OCI-LY1 (cell line): ENCODE measurements around the gene CYGB.
A peak's percentile ranks its signal among the peaks of the same experiment; 100 is the strongest.

Experiments
- H2AFZ ChIP-seq: fragments of 200-600 bp; sonication (generic), shearing (Covaris generic); 2 replicates; pipeline ENCODE4 v1.6.0; 2014; ENCODE audit warnings: antibody characterized with exemption, mild to moderate bottlenecking, low read length
- H3F3A ChIP-seq: fragments of 200-600 bp; sonication (generic), shearing (Covaris generic); 2 replicates; pipeline ENCODE4 v1.6.0; 2014; ENCODE audit warnings: mild to moderate bottlenecking, antibody characterized with exemption, low read length, moderate library complexity; ENCODE audit not compliant: insufficient read depth
- H3K27ac ChIP-seq: fragments of 200-600 bp; sonication (generic); 2 replicates; pipeline ENCODE4 v1.5.1; 2014; ENCODE audit warnings: low read length, mixed run types, mild to moderate bottlenecking, low read depth; ENCODE audit not compliant: poor library complexity, severe bottlenecking
- H3K27me3 ChIP-seq: fragments of 200-600 bp; sonication (generic); 2 replicates; pipeline ENCODE4 v1.6.0; 2014; ENCODE audit warnings: antibody characterized with exemption, mild to moderate bottlenecking, low read length, moderate library complexity; ENCODE audit not compliant: insufficient read depth
- H3K36me3 ChIP-seq: fragments of 200-600 bp; sonication (generic); 2 replicates; pipeline ENCODE4 v1.6.1; 2014; ENCODE audit warnings: mild to moderate bottlenecking, antibody characterized with exemption, low read length, moderate library complexity, mixed read lengths; ENCODE audit not compliant: insufficient read depth
- H3K4me1 ChIP-seq: fragments of 200-600 bp; sonication (generic); 2 replicates; pipeline ENCODE4 v1.5.1; 2014; ENCODE audit warnings: mild to moderate bottlenecking, low read length, moderate library complexity; ENCODE audit not compliant: insufficient read depth, severe bottlenecking
- H3K4me2 ChIP-seq: fragments of 200-600 bp; sonication (generic), shearing (Covaris generic); 2 replicates; pipeline ENCODE4 v1.6.1; 2014; ENCODE audit warnings: low read length
- H3K4me3 ChIP-seq: fragments of 200-600 bp; sonication (generic); 2 replicates; pipeline ENCODE4 v1.5.1; 2014; ENCODE audit warnings: low read length, low read depth, mild to moderate bottlenecking, mixed read lengths; ENCODE audit not compliant: poor library complexity, severe bottlenecking
- H3K79me2 ChIP-seq: fragments of 200-600 bp; shearing (Covaris generic); 2 replicates; pipeline ENCODE4 v1.6.1; 2016; ENCODE audit warnings: mixed run types, low read length, mixed read lengths; ENCODE audit not compliant: insufficient read depth
- H3K9ac ChIP-seq: fragments of 200-600 bp; sonication (generic), shearing (Covaris generic); 2 replicates; pipeline ENCODE4 v1.6.1; 2014; ENCODE audit warnings: mild to moderate bottlenecking, low read length, mixed read lengths
- H3K9me2 ChIP-seq: fragments of 200-600 bp; sonication (generic), shearing (Covaris generic); 2 replicates; pipeline ENCODE4 v1.6.1; 2014; ENCODE audit warnings: low read depth, mild to moderate bottlenecking, low read length, mixed read lengths
- H3K9me3 ChIP-seq: fragments of 200-600 bp; shearing (Covaris generic); 2 replicates; pipeline ENCODE4 v1.6.1; 2014; ENCODE audit warnings: low read length, mixed read lengths
- H4K20me1 ChIP-seq: fragments of 200-600 bp; sonication (generic), shearing (Covaris generic); 2 replicates; pipeline ENCODE4 v1.6.0; 2016; ENCODE audit warnings: mild to moderate bottlenecking, low read length; ENCODE audit not compliant: insufficient read depth
- CTCF ChIP-seq: fragments of 200-600 bp; sonication (generic), shearing (Covaris generic); IDR thresholded peaks from 2 replicates; pipeline ENCODE4 v1.5.1; 2017; ENCODE audit warnings: mild to moderate bottlenecking, antibody characterized with exemption, low read length, moderate library complexity, mixed read lengths
- EZH2 ChIP-seq: fragments of 200-600 bp; sonication (generic), shearing (Covaris generic); IDR thresholded peaks from 2 replicates; pipeline ENCODE4 v1.8.0; 2017; ENCODE audit warnings: borderline replicate concordance, mixed run types, mild to moderate bottlenecking, antibody characterized with exemption, low read length, moderate library complexity, mixed read lengths

Gene CYGB

GRCh38 chr17:76493505-76494167, 43.9 kb downstream of the CYGB start:
- TF ChIP-seq CTCF (no peak), EZH2 (no peak)
- H3K4me3 ChIP-seq: no peak overlapping the region
- H2AFZ ChIP-seq: no peak overlapping the region
- no peaks in the 10 kb centered on the region for H3K27me3 ChIP-seq
- no peaks in the 10 kb centered on the region for H4K20me1 ChIP-seq
- H3K9me2 ChIP-seq: no peaks in the 10 kb centered on the region
- H3K9me3 ChIP-seq: no peaks in the 10 kb centered on the region
- peak overlapping the region; percentile 42 for H3K27ac ChIP-seq
- H3F3A ChIP-seq: no peaks in the 10 kb centered on the region
- no peak overlapping the region; the same call in 1 of the 2 replicates for H3K9ac ChIP-seq
- peaks cover 41% of the 10 kb centered on the region for H3K4me1 ChIP-seq
- H3K4me2 ChIP-seq: peak overlapping the region; percentile 26; the same call in 1 of the 2 replicates
- H3K79me2 ChIP-seq: no peaks in the 10 kb centered on the region
- no peaks in the 10 kb centered on the region for H3K36me3 ChIP-seq

- H3K9me3 ChIP-seq: no peaks in the 10 kb centered on the region
- no peaks in the 10 kb centered on the region for H3K9me2 ChIP-seq
- no peaks in the 10 kb centered on the region for H3F3A ChIP-seq
- H3K79me2 ChIP-seq: no peaks in the 10 kb centered on the region
- H3K9ac ChIP-seq: no peak overlapping the region; the same call in 1 of the 2 replicates
- H4K20me1 ChIP-seq: no peaks in the 10 kb centered on the region
- H3K4me3 ChIP-seq: no peak overlapping the region
- peak overlapping the region; percentile 42 for H3K27ac ChIP-seq
- H3K27me3 ChIP-seq: no peaks in the 10 kb centered on the region
- H2AFZ ChIP-seq: no peak overlapping the region
- no peaks in the 10 kb centered on the region for H3K36me3 ChIP-seq
- H3K4me1 ChIP-seq: peaks cover 38% of the 10 kb centered on the region
- peak overlapping the region; percentile 26; the same call in 1 of the 2 replicates for H3K4me2 ChIP-seq
- TF ChIP-seq EZH2 (no peak), CTCF (no peak)
Measured at GRCh38 chr17:76492989-76493501, 44.5 kb downstream of the CYGB start.

- H2AFZ ChIP-seq: no peak overlapping the region
- H4K20me1 ChIP-seq: no peaks in the 10 kb centered on the region
- H3K4me3 ChIP-seq: no peak overlapping the region
- H3K4me2 ChIP-seq: peak overlapping the region; percentile 26; the same call in 1 of the 2 replicates
- H3K36me3 ChIP-seq: no peaks in the 10 kb centered on the region
- TF ChIP-seq EZH2 (no peak), CTCF (no peak)
- peak overlapping the region; percentile 42 for H3K27ac ChIP-seq
- no peaks in the 10 kb centered on the region for H3K9me2 ChIP-seq
- H3F3A ChIP-seq: no peaks in the 10 kb centered on the region
- H3K27me3 ChIP-seq: no peaks in the 10 kb centered on the region
- H3K4me1 ChIP-seq: peaks cover 38% of the 10 kb centered on the region
- H3K79me2 ChIP-seq: no peaks in the 10 kb centered on the region
- no peaks in the 10 kb centered on the region for H3K9me3 ChIP-seq
- no peak overlapping the region; the same call in 1 of the 2 replicates for H3K9ac ChIP-seq
Measured at GRCh38 chr17:76492123-76492988, 45.2 kb downstream of the CYGB start.
